Neural cell (in vitro differentiated cells): ENCODE data around the gene TBC1D16.

Source experiments
- CTCF ChIP-seq: fragments of 450-650 bp; IDR thresholded peaks from 2 replicates; pipeline ENCODE4 v1.5.1; 2014; ENCODE audit warnings: antibody characterized with exemption, mild to moderate bottlenecking, moderate library complexity; ENCODE audit not compliant: poor library complexity, severe bottlenecking
- POLR2AphosphoS5 ChIP-seq: IDR thresholded peaks from 2 replicates; pipeline ENCODE4 v1.6.1; 2012
- SMC3 ChIP-seq: fragments of 450-650 bp; conservative IDR thresholded peaks from 2 replicates; pipeline ENCODE4 v1.6.1; 2014; ENCODE audit warnings: antibody characterized with exemption, mild to moderate bottlenecking, moderate library complexity; ENCODE audit not compliant: poor library complexity
- TAF1 ChIP-seq: IDR thresholded peaks from 2 replicates; pipeline ENCODE4 v1.6.1; 2012; ENCODE audit warnings: low read depth

DNA sequence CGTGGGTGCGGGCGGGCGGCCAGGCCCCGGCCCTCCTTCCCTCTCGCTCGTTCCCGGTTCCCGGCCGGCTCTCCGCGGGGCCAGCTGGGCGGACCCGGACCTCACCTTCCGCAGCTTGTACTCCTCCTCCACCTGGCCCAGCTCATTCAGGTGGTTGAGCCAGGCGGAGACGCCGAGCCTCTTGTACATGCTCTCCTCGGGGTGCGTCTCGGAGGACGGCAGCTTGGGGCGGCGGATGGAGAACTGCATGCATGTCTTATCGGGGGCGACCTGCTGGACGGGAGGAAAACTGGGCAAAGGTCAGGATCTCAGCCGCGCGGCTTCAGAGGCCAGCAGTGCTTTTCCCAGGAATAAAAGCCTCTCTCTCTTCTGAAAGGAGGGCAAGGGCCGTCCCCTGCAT is 85.4 kb downstream of the TBC1D16 start:
- TF ChIP-seq SMC3 = no peak
- TF ChIP-seq POLR2AphosphoS5 = no peak
- TF ChIP-seq CTCF = no peak
- no peak for TF ChIP-seq TAF1
